CMK (cell line): ENCODE measurements around the gene KLHL14.
"Not testable (repeated sequence)": the region's sequence is repeated elsewhere in the genome, so short reads cannot be mapped to it uniquely, and the experiment has no call there.

Source experiments
- DNase-seq: peaks from one replicate; pipeline ENCODE4 v3.0.0-alpha.2; 2010; ENCODE audit warnings: low read depth

The KLHL14 gene

GRCh38 chr18:32637659-32638058, 135.2 kb downstream of the KLHL14 start:
- not testable (repeated sequence) for DNase-seq

GRCh38 chr18:32637226-32637625, 135.6 kb downstream of the KLHL14 start:
- DNase-seq: no peak

GRCh38 chr18:32634876-32635431, 137.9 kb downstream of the KLHL14 start:
- no peak for DNase-seq

- DNase-seq: no peak
These were observed 142.7 kb downstream of the KLHL14 start for GRCh38 chr18:32629981-32630700.

GRCh38 chr18:32629292-32629691, 143.5 kb downstream of the KLHL14 start:
- DNase-seq: no peak

GRCh38 chr18:32624182-32624723, 148.6 kb downstream of the KLHL14 start:
- no peak for DNase-seq

- DNase-seq: no peak
These were observed 149.3 kb downstream of the KLHL14 start for GRCh38 chr18:32623563-32623962.
